Mammary epithelial cell (primary cell): ENCODE data around the gene POU3F1.

Experiments
- CTCF ChIP-seq, 2 donors: IDR thresholded peaks in 1 of 2; conservative IDR thresholded peaks in 1 of 2; 2 replicates each; pipeline ENCODE4 v1.5.1; 2011 to 2012; ENCODE audit warnings: inconsistent platforms in 2 of 2, low read length in 2 of 2, mild to moderate bottlenecking in 2 of 2, control low read depth in 1 of 2, low read depth in 1 of 2; ENCODE audit not compliant: insufficient read depth in 1 of 2; ENCODE audit errors: extremely low read depth in 1 of 2
- EZH2 ChIP-seq: IDR thresholded peaks from 2 replicates; pipeline ENCODE4 v1.6.1; 2012; ENCODE audit warnings: low read length, inconsistent platforms, borderline replicate concordance

- TF ChIP-seq EZH2 (no peak), CTCF (conservative IDR thresholded peaks at IDR 0.05 in 1 of 2, IDR thresholded peaks at IDR 0.05 in 1 of 2; ENCODE audit: extremely low read depth in 1 of 2, insufficient read depth in 1 of 2, low read depth in 1 of 2, low read length in 2 of 2) (no peak)
Measured at GRCh38 chr1:38009088-38009840, 37.3 kb downstream of the POU3F1 start.
